OCI-LY7 (cell line): ENCODE data around the gene AGBL3. TPM values are rescaled to one million over a fixed set of nuclear protein-coding genes. Genes with fewer than 3 reads are reported as not detected.

Experiments
- BruUV-seq: library from RNA; stranded (reverse); fragments of 400-500 nt; replicated peaks from 2 replicates; lab custom pipeline; 2021; lab: Mats Ljungman, UMichigan
- CTCF ChIA-PET: fragments of 300-600 bp; sonication (Branson Sonifier 250); formaldehyde crosslinking; loops from one replicate; lab custom pipeline; 2022; ENCODE audit warnings: antibody characterized with exemption; ENCODE audit not compliant: unreplicated experiment; lab: Charles Lee
- POLR2A ChIA-PET: fragments of 300-600 bp; sonication (Branson Sonifier 250); formaldehyde crosslinking; loops from one replicate; lab custom pipeline; 2022; ENCODE audit warnings: antibody characterized with exemption; lab: Charles Lee
- DNase-seq: peaks from one replicate; pipeline ENCODE4 v3.0.0-alpha.2; 2015; ENCODE audit warnings: low spot score
- H2AFZ ChIP-seq: fragments of 200-600 bp; sonication (generic), shearing (Covaris generic); 2 replicates; pipeline ENCODE4 v1.6.1; 2014; ENCODE audit warnings: mild to moderate bottlenecking, antibody characterized with exemption, low read length, moderate library complexity
- H3K27ac ChIP-seq: fragments of 200-600 bp; sonication (generic); 2 replicates; pipeline ENCODE4 v1.5.1; 2014; ENCODE audit warnings: mixed run types, low read depth, mild to moderate bottlenecking, moderate library complexity, low read length, inconsistent platforms; ENCODE audit not compliant: poor library complexity, severe bottlenecking
- H3K36me3 ChIP-seq: fragments of 200-600 bp; sonication (generic); 2 replicates; pipeline ENCODE4 v1.6.1; 2014; ENCODE audit warnings: mild to moderate bottlenecking, antibody characterized with exemption, low read length, moderate library complexity, mixed read lengths; ENCODE audit not compliant: insufficient read depth
- H3K4me1 ChIP-seq: fragments of 200-600 bp; sonication (generic); 2 replicates; pipeline ENCODE4 v1.5.1; 2014; ENCODE audit warnings: mild to moderate bottlenecking, low read length; ENCODE audit not compliant: insufficient read depth, poor library complexity, severe bottlenecking
- H3K4me2 ChIP-seq: fragments of 200-600 bp; sonication (generic); 2 replicates; pipeline ENCODE4 v1.6.1; 2014; ENCODE audit warnings: mild to moderate bottlenecking, low read length
- H3K4me3 ChIP-seq: fragments of 200-600 bp; sonication (generic); 2 replicates; pipeline ENCODE4 v1.5.1; 2014; ENCODE audit warnings: mild to moderate bottlenecking, low read depth, low read length; ENCODE audit not compliant: poor library complexity, severe bottlenecking
- H3K79me2 ChIP-seq: fragments of 200-600 bp; sonication (generic); 2 replicates; pipeline ENCODE4 v1.6.1; 2016; ENCODE audit warnings: low read depth, mild to moderate bottlenecking, low read length, moderate library complexity, mixed read lengths; ENCODE audit not compliant: insufficient read depth
- H3K9me2 ChIP-seq: fragments of 200-600 bp; sonication (generic); 2 replicates; pipeline ENCODE4 v1.6.1; 2016; ENCODE audit warnings: mild to moderate bottlenecking, low read length, mixed read lengths; ENCODE audit not compliant: insufficient read depth
- H3K9me3 ChIP-seq: fragments of 200-600 bp; sonication (generic); 2 replicates; pipeline ENCODE4 v1.6.1; 2014; ENCODE audit warnings: mild to moderate bottlenecking, mixed run types, low read length, mixed read lengths
- H4K20me1 ChIP-seq: fragments of 200-600 bp; sonication (generic); 2 replicates; pipeline ENCODE4 v1.6.1; 2014; ENCODE audit warnings: mild to moderate bottlenecking, antibody characterized with exemption, low read length, moderate library complexity, mixed read lengths; ENCODE audit not compliant: insufficient read depth
- EZH2phosphoT487 ChIP-seq: fragments of 200-600 bp; sonication (generic); IDR thresholded peaks from 2 replicates; pipeline ENCODE4 v1.6.1; 2018; ENCODE audit warnings: low read depth, borderline replicate concordance, mild to moderate bottlenecking, mixed run types, antibody characterized with exemption, low read length, moderate library complexity, mixed read lengths
- intact Hi-C: fragments of 100-400 bp; cut with micrococcal nuclease; formaldehyde crosslinking; loops from one replicate; pipeline ENCODE4 v1.10.0; 2022; ENCODE audit not compliant: unreplicated experiment
- total RNA-seq, 2 experiments: library from RNA; depleted of rRNA in 1 of 2; stranded (reverse); fragments of >200 nt in 1 of 2; shearing (Covaris generic) in 1 of 2; gene quantifications; 2 replicates each; pipeline ENCODE4 v1.2.3, GENCODE V29; 2014 to 2022
- TF ChIP-seq, protein P1 (sequence below): fragments of 200-600 bp; sonication (generic); conservative IDR thresholded peaks from 2 replicates; pipeline ENCODE4 v1.5.1; 2014; ENCODE audit warnings: mild to moderate bottlenecking, antibody characterized with exemption, low read length, moderate library complexity, mixed read lengths

The AGBL3 gene
- total RNA-seq, 2 experiments from 2014 or later, result 3.5 to 4.9 TPM

DNA sequence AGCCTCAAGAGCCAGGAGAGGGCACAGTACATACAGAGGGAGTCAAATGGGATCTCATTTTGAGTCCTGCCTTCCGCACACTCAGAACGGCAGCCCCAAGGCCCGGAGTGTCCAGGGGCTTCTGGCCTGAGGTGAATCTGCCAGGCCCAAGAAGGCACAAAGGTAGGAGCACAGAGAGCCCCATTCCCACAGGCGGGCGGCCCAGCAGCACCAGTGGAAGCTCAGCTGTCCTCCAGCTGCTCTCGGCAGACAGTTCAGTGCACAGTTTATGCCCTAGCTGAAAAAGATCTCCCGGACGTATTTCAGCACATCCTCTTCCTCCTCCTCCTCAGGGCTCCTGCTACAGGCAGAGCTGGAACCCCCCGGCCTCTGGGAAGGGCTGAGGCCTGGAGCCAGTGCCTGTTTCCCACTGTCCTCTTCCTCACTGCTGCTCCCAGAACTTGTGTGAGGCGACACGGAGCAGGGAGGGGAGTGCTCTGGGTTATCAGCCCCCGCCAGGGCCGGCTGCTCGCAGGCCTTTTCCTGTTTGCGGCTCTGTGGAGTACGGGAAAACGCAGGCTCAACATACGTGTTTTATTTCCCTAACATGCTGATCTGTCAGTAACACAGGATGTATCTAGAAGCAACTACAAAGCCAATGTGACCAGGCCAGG is 180.2 kb downstream of the AGBL3 start:
- intact Hi-C loops, result no loop called here
- Histone ChIP-seq H3K79me2 (peaks cover 16% of the 10 kb centered on the region; the same call in 1 of the 2 replicates), H3K36me3 (peaks cover 72% of the 10 kb centered on the region)

DNA sequence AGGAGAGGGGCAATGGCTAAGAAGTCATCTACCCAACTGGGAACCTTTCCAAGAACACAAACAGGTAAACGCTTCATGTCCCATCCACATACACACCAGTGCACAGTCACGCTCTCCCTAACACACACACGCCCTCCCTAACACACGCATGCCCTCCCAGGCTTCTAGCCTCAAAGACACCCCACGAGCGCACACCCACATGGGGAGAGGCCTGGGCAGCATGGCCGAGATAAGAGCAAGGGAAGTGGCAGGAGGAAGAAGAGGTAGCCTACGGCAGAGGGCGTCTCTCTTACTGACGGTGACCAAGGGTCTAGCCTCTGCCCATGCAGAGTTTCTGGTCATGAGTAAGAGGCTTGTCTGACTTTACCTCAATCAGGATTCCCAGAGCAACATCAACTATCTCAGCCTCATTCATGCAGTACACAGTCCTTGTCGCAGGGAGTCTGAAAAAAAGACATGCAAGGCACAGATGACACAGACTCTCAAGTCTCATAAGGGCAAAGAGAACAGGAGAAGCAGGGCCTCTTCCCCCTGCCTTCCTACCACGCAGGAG is 181.1 kb downstream of the AGBL3 start:
- Histone ChIP-seq H3K36me3 (peaks cover 62% of the 10 kb centered on the region), H3K9me3 (peaks cover 7% of the 10 kb centered on the region; the same call in 1 of the 2 replicates), H4K20me1 (peaks cover 6% of the 10 kb centered on the region; the same call in 1 of the 2 replicates), H3K79me2 (peaks cover 16% of the 10 kb centered on the region; the same call in 1 of the 2 replicates), H3K4me3 (no peak overlapping the region), H3K27ac (no peak overlapping the region), H3K4me1 (peaks cover 28% of the 10 kb centered on the region), H3K4me2 (no peak overlapping the region; the same call in 1 of the 2 replicates), H2AFZ (no peak overlapping the region), H3K9me2 (no peaks in the 10 kb centered on the region)
- intact Hi-C loops, result no loop called here
- ChIA-PET CTCF (interaction anchor here (1.0 kb wide), 1 partner anchor 180 kb away, joined by 3 read pairs; no protein-coding TSS in a partner anchor), POLR2A (interaction anchor here (4.3 kb wide), 1 partner anchor 181 kb away, joined by 35 read pairs; the partner anchor contains the start of gene AGBL3)
- no TSS peak for BruUV-seq
- DNase-seq, result no peak
- TF ChIP-seq EZH2phosphoT487, result no peak
- TF ChIP-seq, protein P1, sequence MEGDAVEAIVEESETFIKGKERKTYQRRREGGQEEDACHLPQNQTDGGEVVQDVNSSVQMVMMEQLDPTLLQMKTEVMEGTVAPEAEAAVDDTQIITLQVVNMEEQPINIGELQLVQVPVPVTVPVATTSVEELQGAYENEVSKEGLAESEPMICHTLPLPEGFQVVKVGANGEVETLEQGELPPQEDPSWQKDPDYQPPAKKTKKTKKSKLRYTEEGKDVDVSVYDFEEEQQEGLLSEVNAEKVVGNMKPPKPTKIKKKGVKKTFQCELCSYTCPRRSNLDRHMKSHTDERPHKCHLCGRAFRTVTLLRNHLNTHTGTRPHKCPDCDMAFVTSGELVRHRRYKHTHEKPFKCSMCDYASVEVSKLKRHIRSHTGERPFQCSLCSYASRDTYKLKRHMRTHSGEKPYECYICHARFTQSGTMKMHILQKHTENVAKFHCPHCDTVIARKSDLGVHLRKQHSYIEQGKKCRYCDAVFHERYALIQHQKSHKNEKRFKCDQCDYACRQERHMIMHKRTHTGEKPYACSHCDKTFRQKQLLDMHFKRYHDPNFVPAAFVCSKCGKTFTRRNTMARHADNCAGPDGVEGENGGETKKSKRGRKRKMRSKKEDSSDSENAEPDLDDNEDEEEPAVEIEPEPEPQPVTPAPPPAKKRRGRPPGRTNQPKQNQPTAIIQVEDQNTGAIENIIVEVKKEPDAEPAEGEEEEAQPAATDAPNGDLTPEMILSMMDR, result no peak

More for the DNA sequence above, 180.2 kb downstream of the AGBL3 start:
- no peaks in the 10 kb centered on the region for H3K9me2 ChIP-seq
- peaks cover 17% of the 10 kb centered on the region for H3K9me3 ChIP-seq
- no peak overlapping the region for H3K4me2 ChIP-seq
- H3K4me3 ChIP-seq, result no peak overlapping the region
- no peak for DNase-seq
- H2AFZ ChIP-seq, result no peak overlapping the region
- CTCF ChIA-PET, result no interaction called here
- POLR2A ChIA-PET, result no interaction called here
- H4K20me1 ChIP-seq, result peaks cover 6% of the 10 kb centered on the region; the same call in 1 of the 2 replicates
- peaks cover 22% of the 10 kb centered on the region for H3K4me1 ChIP-seq
- H3K27ac ChIP-seq, result no peak overlapping the region
- TF ChIP-seq, protein P1, result no peak
- no peak for TF ChIP-seq EZH2phosphoT487
- BruUV-seq, result no TSS peak
